Lung microvascular endothelial cell (primary cell): Measurements from ENCODE around the gene RSRP1. TPM values are rescaled to one million over a fixed set of nuclear protein-coding genes. Genes with fewer than 3 reads are reported as not detected.
A peak's percentile ranks its signal among the peaks of the same experiment; 100 is the strongest.
"Not testable (repeated sequence)": the region's sequence is repeated elsewhere in the genome, so short reads cannot be mapped to it uniquely, and the experiment has no call there.

Experiments
- DNase-seq, 2 donors: peaks; one replicate each; pipeline versions ENCODE4 v3.0.0 to v3.0.0-alpha.2; 2010; ENCODE audit warnings: low read depth in 2 of 2
- total RNA-seq: library from RNA; depleted of rRNA; stranded (reverse); fragments of >200 nt; gene quantifications from 2 replicates; pipeline ENCODE4 v1.2.1, GENCODE V29; 2014

RSRP1 gene
- total RNA-seq = 71.7 and 154 TPM in 2 replicates

DNA sequence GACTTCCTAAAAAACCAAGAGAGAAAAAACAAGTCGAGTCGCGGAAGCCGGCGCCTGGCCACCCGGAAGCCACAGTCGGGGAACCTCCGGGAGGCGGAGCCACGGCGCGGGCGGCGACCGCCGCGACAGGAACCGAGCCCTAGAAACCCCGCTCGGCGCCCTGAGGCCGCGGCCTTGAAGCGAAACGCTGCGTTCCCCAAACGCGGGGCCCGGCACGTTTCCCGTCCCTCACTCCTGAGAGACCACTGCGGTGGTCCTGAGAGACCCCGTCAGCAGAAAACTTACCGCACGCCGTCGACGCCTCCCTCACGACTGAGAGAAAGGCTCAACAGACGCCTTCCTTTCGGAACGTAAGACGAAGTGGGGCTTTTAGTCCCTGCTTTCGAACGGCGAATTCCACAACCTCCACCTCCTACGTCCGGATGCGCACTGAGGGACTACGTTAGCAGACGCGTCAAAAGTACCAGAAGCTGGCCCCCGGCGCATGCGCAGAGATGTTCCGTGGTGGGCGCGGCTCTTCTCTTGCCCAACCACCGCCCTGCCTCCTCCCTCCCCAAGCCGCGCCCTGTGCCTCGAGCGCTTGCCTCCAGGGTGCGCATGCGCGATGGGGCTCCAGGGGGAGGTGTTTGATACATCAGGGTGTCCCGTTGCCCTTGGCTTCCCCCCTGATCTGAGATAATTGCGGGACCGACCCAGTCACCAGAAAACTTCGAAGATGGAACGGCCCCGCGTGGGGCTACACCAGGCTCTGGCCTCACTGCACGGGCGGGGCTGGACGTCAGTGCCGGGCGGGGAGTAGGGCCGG is at the start of gene RSRP1:
RSRP1 (minus strand) TSS at position 431 of the 805 bp plus-strand sequence. CDS start 491 bp downstream, outside the sequence.
- peak; percentile 98 to 99 for DNase-seq

GRCh38 chr1:25296501-25296900 is 49.2 kb upstream of the RSRP1 start:
- peak in 1 of 2 donors; percentile 35 for DNase-seq

DNA sequence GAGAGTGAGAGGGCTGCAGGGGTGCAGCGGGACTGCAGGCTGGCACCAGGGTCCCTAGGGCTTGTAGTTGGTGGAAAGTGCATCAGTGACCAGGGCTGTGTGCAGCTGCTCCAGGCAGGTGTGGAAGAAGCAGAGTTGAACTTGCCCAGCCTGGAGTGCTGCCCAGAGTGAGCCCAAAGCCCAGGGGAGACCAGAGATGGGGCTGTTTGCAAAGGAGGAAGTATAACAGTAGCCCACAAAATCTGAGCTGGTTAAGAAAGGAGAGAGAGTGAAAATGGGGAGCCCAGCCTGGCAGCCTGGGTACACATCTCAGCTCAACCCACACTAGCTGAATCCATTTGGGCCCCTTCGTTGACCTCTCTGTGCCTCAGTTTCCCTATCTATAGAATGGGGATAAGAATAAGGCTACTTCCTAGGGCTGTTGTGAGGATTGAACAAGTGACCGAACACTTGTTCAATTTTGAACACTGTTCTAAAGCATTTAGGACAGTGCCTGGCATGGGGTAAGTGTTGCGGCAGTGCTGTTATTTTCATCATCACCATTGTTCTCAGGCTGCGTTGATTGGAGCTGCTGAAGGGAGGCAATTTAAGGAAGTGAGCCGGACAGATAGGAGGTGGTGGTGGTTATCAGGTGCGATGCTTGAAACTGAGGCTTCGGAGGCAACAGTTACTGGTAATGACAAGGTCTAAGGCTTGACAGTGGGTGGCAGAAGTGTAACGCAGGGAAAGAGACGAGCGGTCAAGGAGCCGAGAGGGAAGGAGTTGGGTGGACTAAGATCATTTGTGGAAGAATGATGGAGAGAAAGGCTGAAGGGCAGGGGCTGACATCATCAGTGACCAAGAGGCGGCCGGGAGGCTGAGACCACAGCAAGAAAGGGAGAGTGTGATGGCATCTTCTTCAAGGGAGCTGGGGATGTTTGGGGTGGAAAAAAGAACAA is 47.9 kb upstream of the RSRP1 start:
- DNase-seq = not testable (repeated sequence)

DNA sequence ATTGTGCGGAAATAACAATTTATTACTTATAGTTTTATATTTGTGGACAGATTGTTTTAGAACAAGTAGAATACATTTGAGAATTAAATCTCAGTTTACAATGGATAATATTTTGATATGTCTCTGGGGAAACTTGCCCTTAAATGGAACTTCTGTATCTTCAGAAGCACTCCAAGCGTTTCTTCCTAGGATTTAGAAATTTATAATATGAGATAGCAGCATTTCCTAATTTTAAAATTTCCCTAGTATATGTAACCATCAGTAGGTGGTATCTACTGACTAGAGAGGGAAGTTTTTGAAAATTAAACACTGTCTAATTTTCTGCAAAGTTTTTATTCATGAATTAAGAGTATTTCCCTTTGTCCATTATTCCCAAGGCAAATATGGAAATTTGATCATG is 46.2 kb upstream of the RSRP1 start:
- DNase-seq = not testable (repeated sequence)

- DNase-seq = not testable (repeated sequence)
Observed at GRCh38 chr1:25290043-25290442, 42.8 kb upstream of the RSRP1 start.

- not testable (repeated sequence) for DNase-seq
Observed at GRCh38 chr1:25288573-25289101, 41.4 kb upstream of the RSRP1 start.

- not testable (repeated sequence) for DNase-seq
Observed at GRCh38 chr1:25287164-25287563, 39.9 kb upstream of the RSRP1 start.

GRCh38 chr1:25285862-25286261 is 38.6 kb upstream of the RSRP1 start:
- DNase-seq = not testable (repeated sequence)

GRCh38 chr1:25279693-25280111 is 32.4 kb upstream of the RSRP1 start:
- not testable (repeated sequence) for DNase-seq

- DNase-seq = not testable (repeated sequence)
Observed at GRCh38 chr1:25278790-25279189, 31.5 kb upstream of the RSRP1 start.

GRCh38 chr1:25278358-25278757 is 31.1 kb upstream of the RSRP1 start:
- not testable (repeated sequence) for DNase-seq

- not testable (repeated sequence) for DNase-seq
Observed at GRCh38 chr1:25277295-25277694, 30.0 kb upstream of the RSRP1 start.

- not testable (repeated sequence) for DNase-seq
Observed at GRCh38 chr1:25275648-25276047, 28.4 kb upstream of the RSRP1 start.

- DNase-seq = not testable (repeated sequence)
Observed at GRCh38 chr1:25272238-25272637, 25.0 kb upstream of the RSRP1 start, which contains the start of gene RHD. Gene RHD (plus strand): TSS chr1:25272509. CDS start chr1:25272548, 39 bp downstream.

DNA sequence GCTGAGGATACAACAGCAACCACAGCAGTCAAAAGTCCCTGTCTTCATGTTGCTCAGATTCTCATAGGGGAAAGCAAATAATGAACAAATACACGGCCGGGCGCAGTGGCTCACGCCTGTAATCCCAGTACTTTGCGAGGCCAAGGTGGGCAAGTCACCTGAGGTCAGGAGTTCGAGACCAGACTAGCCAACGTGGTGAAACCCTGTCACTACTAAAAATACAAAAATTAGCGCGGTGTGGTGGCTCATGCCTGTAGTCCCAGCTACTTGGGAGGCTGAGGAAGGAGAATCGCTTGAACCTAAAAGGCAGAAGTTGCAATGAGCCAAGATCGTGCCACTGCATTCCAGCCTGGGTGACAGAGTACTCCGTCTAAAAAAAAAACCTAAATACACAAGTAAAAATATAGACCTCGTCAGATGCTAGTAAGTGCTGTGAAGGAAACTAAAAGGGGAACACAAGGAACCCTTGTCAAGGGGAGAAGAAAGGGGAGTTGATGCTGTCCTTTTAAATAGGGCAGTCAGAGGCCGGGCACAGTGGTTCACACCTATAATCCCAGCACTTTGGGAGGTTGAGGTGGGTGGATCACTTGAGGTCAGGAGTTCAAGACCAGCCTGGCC is 21.0 kb upstream of the RSRP1 start:
- DNase-seq = not testable (repeated sequence)

DNA sequence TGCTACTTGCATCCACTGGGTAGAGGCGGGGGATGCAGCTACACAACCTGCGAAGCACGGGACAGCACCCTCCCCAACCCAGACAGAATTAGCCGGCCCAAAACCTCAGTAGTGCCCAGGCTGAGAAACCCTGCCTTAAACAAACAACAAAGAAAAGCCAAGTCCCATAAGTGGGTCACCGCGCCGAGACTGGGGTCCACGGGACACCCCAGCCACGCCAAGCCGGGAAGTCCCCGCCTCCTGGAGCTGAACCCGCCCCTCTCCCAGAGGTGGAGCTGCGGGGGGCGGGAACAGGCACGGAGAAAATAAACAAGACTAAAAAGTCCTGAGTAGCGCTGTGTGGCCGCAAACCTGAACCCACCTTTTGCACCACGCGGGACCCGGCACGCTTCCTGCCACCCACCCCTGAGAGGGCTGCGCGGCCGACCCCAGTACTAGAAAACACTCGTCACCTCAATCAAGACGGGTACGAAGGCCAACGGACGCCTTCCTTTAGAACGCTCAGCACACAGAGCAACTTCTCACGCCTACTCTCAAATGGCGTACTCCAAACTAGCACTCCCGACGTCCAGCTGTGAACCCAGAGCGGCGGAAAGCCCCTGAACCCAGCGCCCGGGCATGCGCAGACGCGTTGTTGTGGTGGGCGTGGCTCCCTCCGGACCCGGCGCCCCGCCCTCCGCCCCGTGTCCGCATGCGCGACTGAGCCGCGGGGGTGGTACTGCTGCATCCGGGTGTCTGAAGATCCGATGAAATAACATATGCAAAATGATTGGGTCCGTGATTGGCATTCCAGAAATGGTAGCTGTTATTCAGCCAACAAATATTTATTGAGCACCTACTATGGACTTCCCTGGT is 20.3 kb upstream of the RSRP1 start:
- DNase-seq = peak in 1 of 2 donors; percentile 84

DNA sequence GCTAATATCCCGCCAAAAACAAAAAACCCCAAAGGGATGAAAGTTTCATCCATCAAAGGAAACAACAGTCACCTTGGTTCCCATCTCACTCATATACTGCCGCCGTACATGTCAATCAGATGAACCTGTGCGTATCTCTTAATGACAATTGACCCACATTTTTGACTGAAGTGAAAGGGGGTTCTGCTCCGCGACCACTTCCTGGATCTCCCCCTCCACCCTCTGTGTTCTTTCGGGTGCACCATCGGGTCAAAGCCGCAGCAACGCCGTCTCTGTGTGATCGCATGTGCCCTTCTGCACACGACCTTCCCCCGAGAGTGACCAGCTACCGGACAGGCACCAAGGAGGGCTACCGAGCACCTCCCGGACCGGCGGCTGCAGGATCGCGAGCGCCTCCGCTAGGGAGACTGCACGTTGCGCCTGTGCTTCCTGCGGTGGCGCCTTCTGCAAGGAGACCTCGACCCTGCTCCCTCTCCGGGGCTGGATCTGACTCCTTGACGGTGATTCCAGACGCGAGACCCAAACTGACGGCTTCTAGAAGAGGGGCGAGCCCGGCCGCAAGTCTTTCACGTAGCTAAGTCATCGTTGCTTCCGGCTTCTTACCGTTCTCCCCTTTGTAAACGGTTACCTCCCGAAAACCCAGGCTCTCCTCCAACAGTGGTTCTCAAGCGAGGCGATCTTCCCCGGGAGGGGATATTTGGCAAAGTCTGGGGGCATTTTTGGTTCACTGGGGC is 19.5 kb upstream of the RSRP1 start:
- DNase-seq = not testable (repeated sequence)

DNA sequence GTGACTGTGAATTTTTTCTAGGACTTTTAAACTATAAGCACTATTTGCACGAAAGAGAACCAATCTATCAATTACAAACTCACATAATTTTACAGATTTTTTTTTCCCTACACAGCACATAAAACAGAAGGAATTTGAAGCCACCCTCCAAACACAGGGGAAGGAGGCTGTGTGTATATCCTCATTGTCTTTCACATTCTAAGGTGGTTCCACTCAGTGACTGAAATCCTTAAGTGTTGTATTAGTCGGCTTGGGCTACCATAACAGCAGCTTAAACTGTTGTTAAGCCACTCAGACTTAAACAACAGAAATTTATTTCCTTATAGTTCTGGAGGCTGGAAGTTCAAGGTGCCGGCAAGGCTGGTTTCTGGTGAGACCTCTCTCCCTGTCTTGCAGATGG is 13.1 kb upstream of the RSRP1 start:
- DNase-seq = peak in 1 of 2 donors; percentile 0

DNA sequence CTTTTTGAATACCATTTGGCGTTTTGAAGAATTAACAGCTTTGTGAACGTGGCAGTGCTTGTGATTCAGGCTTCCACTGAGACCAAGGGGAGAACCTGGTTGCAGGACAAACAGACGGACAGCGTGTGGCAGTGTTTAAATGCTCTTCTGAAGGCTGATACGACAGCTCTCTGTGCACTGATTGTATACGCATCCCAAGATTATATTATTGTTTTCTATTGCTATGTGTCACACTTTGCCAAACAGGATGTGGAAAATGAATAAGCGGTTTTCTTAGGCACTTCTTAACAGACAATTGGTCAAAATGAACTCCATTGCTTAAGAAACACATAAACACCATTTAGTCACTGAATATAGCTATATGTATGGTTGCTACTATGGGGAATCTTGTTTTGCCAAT is 12.6 kb upstream of the RSRP1 start:
- DNase-seq = peak; percentile 48 to 67
